ENCODE measurements around the gene SVIL.

DNA sequence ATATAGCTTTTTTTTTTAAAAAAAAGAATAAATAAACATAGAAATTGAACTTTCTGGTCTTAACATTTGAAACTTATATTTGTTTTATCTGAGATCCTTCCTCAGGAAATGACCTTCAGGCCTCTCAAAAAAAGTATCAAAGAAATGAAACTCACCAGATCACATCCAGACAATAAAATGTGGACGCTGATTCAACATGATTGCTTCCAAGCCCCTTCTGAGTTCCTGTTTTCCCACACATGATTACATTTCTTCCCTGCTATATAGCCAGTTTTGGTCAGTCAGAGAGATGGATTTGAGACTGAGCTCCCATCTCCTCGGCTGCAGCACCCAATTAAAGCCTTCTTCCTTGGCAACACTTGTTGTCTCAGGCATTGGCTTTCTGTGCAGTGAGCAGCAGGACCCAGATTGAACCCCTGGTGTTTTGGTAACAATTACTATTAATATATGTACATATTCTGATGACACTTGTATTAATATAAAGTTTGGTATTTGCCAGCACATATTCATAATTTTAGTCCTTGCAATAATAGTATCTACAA lies 21.8 kb upstream of the SVIL start:
- TF ChIP-seq CTCF (IDR thresholded peaks at IDR 0.05 in 4 of 5, conservative IDR thresholded peaks at IDR 0.05 in 1 of 5) (no peak), POLR2A (IDR thresholded peaks at IDR 0.05) (no peak)
